Breast epithelium (tissue), 4 donors: Measurements from ENCODE around the gene NOL3. TPM values are rescaled to one million over a fixed set of nuclear protein-coding genes. Genes with fewer than 3 reads are reported as not detected.

Experiments
- DNase-seq, 2 donors: peaks; one replicate each; pipeline ENCODE4 v3.0.0-alpha.2; 2019; ENCODE audit warnings: low spot score in 2 of 2
- H3K27ac ChIP-seq, 2 donors: fragments of 200-600 bp; sonication (generic) in 1 of 2; one replicate each; pipeline ENCODE4 v1.5.1; 2016 to 2019; ENCODE audit warnings: mild to moderate bottlenecking in 1 of 2
- H3K27me3 ChIP-seq, 2 donors: fragments of 200-600 bp; sonication (generic) in 1 of 2; one replicate each; pipeline versions ENCODE4 v1.5.1 to v1.6.0; 2017 to 2019; ENCODE audit warnings: control low read depth in 1 of 2, mild to moderate bottlenecking in 1 of 2
- H3K36me3 ChIP-seq: fragments of 200-600 bp; one replicate; pipeline ENCODE4 v1.5.1; 2019
- H3K4me1 ChIP-seq, 2 donors: fragments of 200-600 bp; sonication (generic); one replicate each; pipeline ENCODE4 v1.5.1; 2016 to 2019; ENCODE audit warnings: control low read depth in 1 of 2
- H3K4me3 ChIP-seq, 3 donors: fragments of 200-600 bp; sonication (generic); 1 replicate in 2 of 3; 2 replicates in 1 of 3; pipeline ENCODE4 v1.5.1; 2016 to 2019; ENCODE audit warnings: mild to moderate bottlenecking in 3 of 3, moderate library complexity in 2 of 3
- H3K9me3 ChIP-seq, 2 donors: fragments of 200-600 bp; sonication (generic) in 1 of 2; one replicate each; pipeline ENCODE4 v1.5.1; 2016 to 2019; ENCODE audit warnings: control low read depth in 1 of 2
- CTCF ChIP-seq, 3 donors: fragments of 450-650 bp; IDR thresholded peaks; one replicate each; pipeline ENCODE4 v1.5.1; 2016 to 2017; ENCODE audit warnings: antibody characterized with exemption in 3 of 3, mild to moderate bottlenecking in 3 of 3, moderate library complexity in 3 of 3
- POLR2A ChIP-seq: fragments of 450-650 bp; IDR thresholded peaks from one replicate; pipeline ENCODE4 v1.6.1; 2016; ENCODE audit warnings: antibody characterized with exemption, mild to moderate bottlenecking, moderate library complexity
- POLR2AphosphoS5 ChIP-seq, 3 donors: sonication (generic); formaldehyde crosslinking; IDR thresholded peaks; one replicate each; pipeline ENCODE4 v1.6.1; 2017; ENCODE audit warnings: antibody characterized with exemption in 3 of 3
- intact Hi-C: fragments of 100-400 bp; cut with DNase I; formaldehyde crosslinking; loops from one replicate; pipeline ENCODE4 v1.15.1; 2023; ENCODE audit warnings: low total_unique reads
- total RNA-seq, 3 donors: library from RNA; depleted of rRNA; stranded (reverse); fragments of >200 nt; gene quantifications; one replicate each; pipeline ENCODE4 v1.1.0, GENCODE V29; 2016

NOL3 gene
- total RNA-seq, 3 donors from 2014 or later = 39.7 to 87.7 (median 45.9) TPM

DNA sequence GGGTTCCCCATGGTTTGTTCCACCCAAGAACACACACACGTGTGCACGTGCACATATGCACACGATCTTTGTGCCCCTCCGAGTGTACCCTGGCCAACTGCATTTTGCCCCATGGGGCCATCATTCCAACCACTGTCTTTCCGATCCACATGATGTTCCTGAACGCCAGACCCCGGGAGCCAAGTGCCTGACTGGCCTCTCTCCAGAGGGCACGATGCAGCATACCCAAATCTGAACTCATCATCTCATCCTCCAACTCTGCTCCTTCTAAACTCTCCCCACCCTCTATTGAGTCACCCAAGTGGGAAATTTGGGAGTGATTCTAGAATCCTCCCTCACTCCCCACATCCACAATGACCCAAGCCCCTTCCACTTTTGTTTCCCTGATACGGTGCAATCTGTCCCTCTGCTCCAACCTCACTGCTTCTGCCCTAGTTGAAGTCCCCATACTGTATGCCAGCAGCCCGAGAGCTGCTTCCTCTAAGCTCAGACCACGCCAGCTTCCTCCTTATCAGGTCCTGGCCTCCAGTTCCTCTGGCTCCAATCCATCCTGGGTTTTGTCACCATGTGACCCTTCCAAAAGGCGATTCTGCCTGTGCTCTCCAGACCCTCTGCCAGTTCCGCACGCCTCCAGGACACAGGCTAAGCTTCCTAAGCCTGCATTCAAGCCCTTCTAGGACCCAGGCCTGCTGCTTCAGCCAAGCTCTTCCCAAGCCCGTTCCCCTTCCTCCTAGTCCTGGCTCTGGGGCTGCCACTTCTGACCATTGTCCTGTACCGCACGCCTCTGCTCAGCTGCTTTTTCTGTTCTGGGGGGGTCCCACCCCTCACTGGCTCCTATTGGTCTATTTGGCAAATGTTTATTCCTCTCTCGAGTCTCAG lies 46.5 kb downstream of the NOL3 start:
- no peaks in the 10 kb centered on the region for H3K4me1 ChIP-seq
- no peak for DNase-seq
- no peaks in the 10 kb centered on the region for H3K36me3 ChIP-seq
- intact Hi-C loops = no loop called here
- H3K27ac ChIP-seq = no peak overlapping the region
- no peak overlapping the region for H3K4me3 ChIP-seq
- no peak for TF ChIP-seq CTCF (IDR thresholded peaks at IDR 0.05)
- TF ChIP-seq POLR2AphosphoS5 (IDR thresholded peaks at IDR 0.05) = no peak
- TF ChIP-seq POLR2A = no peak
- no peaks in the 10 kb centered on the region for H3K9me3 ChIP-seq
- H3K27me3 ChIP-seq = no peaks in the 10 kb centered on the region

GRCh38 chr16:67223992-67224391 lies 53.7 kb downstream of the NOL3 start:
- DNase-seq = no peak
- Histone ChIP-seq H3K9me3 (no peaks in the 10 kb centered on the region), H3K36me3 (no peaks in the 10 kb centered on the region), H3K4me1 (peaks cover 5 to 6% of the 10 kb centered on the region in 2 donors), H3K27ac (no peak overlapping the region), H3K4me3 (no peak overlapping the region), H3K27me3 (no peaks in the 10 kb centered on the region)
- intact Hi-C loops = no loop called here
- no peak for TF ChIP-seq POLR2AphosphoS5 (IDR thresholded peaks at IDR 0.05)

Other genes starting within 250 kb of the NOL3 start
- 10 to 100 TPM in 1 of 3 donors, 1 to 10 TPM in 2; 7.7 to 11.1 (median 8.0) TPM for gene RRAD, start 245.0 kb upstream of the NOL3 start, total RNA-seq
- 10 to 100 TPM; 45.7 to 77.3 (median 65.4) TPM for gene CIAO2B, start 236.1 kb upstream of the NOL3 start, total RNA-seq
- gene CES2, start 235.0 kb upstream of the NOL3 start, total RNA-seq = 10 to 100 TPM; 25.9 to 33.1 (median 31.9) TPM
- gene CES3, start 209.3 kb upstream of the NOL3 start, total RNA-seq = 1 to 10 TPM in 2 of 3 donors, under 1 TPM in 1; 0.29 to 5.9 (median 2.1) TPM
- 10 to 100 TPM in 2 of 3 donors, 1 to 10 TPM in 1; 9.0 to 19.6 (median 11.1) TPM for gene CES4A, start 181.9 kb upstream of the NOL3 start, total RNA-seq
- 10 to 100 TPM; 48.5 to 69.1 (median 52.3) TPM for gene CBFB, start 141.4 kb upstream of the NOL3 start, total RNA-seq
- gene PHAF1, start 60.6 kb upstream of the NOL3 start, total RNA-seq = 10 to 100 TPM; 17.8 to 31.8 (median 27.1) TPM
- 10 to 100 TPM in 2 of 3 donors, 1 to 10 TPM in 1; 7.8 to 13.3 (median 11.1) TPM for gene B3GNT9, start 19.5 kb upstream of the NOL3 start, total RNA-seq
- gene TRADD, start 10.6 kb upstream of the NOL3 start, total RNA-seq = 10 to 100 TPM; 35.1 to 42.6 (median 36.4) TPM
- gene FBXL8, start 10.6 kb upstream of the NOL3 start, total RNA-seq = 10 to 100 TPM; 19.5 to 60.0 (median 40.1) TPM
- gene HSF4, start 5.8 kb upstream of the NOL3 start, total RNA-seq = 100 to 1,000 TPM in 1 of 3 donors, 10 to 100 TPM in 2; 46.9 to 113 (median 62.5) TPM
- gene MATCAP1, start 13.4 kb downstream of the NOL3 start, total RNA-seq = 10 to 100 TPM; 10.9 to 13.4 (median 11.6) TPM
- gene EXOC3L1, start 19.6 kb downstream of the NOL3 start, total RNA-seq = 1 to 10 TPM; 1.1 to 3.6 (median 2.2) TPM
- gene E2F4, start 21.6 kb downstream of the NOL3 start, total RNA-seq = 10 to 100 TPM; 74.1 to 86.9 (median 76.1) TPM
- gene ELMO3, start 28.6 kb downstream of the NOL3 start, total RNA-seq = 10 to 100 TPM in 2 of 3 donors, 1 to 10 TPM in 1; 1.1 to 35.0 (median 19.7) TPM
- gene TMEM208, start 56.6 kb downstream of the NOL3 start, total RNA-seq = 10 to 100 TPM; 35.2 to 46.2 (median 44.2) TPM
- gene FHOD1, start 76.9 kb downstream of the NOL3 start, total RNA-seq = 10 to 100 TPM; 19.3 to 25.9 (median 22.6) TPM
- gene SLC9A5, start 78.4 kb downstream of the NOL3 start, total RNA-seq = 1 to 10 TPM in 2 of 3 donors, under 1 TPM in 1; 0.96 to 2.3 (median 1.3) TPM
- 10 to 100 TPM; 15.0 to 26.2 (median 19.8) TPM for gene PLEKHG4, start 109.0 kb downstream of the NOL3 start, total RNA-seq
- 1 to 10 TPM in 1 of 3 donors, not detected in 2; 1.0 TPM for gene KCTD19, start 156.2 kb downstream of the NOL3 start, total RNA-seq
- 1 to 10 TPM in 1 of 3 donors, under 1 TPM in 2; 0.16 to 3.3 (median 0.59) TPM for gene LRRC36, start 156.3 kb downstream of the NOL3 start, total RNA-seq
- gene TPPP3, start 223.0 kb downstream of the NOL3 start, total RNA-seq = 1 to 10 TPM; 1.3 to 6.9 (median 3.6) TPM
- 10 to 100 TPM; 17.4 to 20.3 (median 19.3) TPM for gene ZDHHC1, start 245.9 kb downstream of the NOL3 start, total RNA-seq